Dendritic cell treated with granulocyte-macrophage colony-stimulating factor and Interleukin-4, amounts not matched to agents 40 ng/mL and 50 ng/mL, for 4 days (primary cell): Measurements from ENCODE around the gene C16orf74.
A peak's percentile ranks its signal among the peaks of the same experiment; 100 is the strongest.

Experiments
- H3K27ac Mint-ChIP-seq: one replicate; pipeline ENCODE4 v1.8.0; 2022; ENCODE audit warnings: mild to moderate bottlenecking, mixed read lengths
- H3K27me3 Mint-ChIP-seq: one replicate; pipeline ENCODE4 v1.8.0; 2022; ENCODE audit warnings: mild to moderate bottlenecking, mixed read lengths
- H3K36me3 Mint-ChIP-seq: one replicate; pipeline ENCODE4 v1.8.0; 2022; ENCODE audit warnings: low read depth, mixed read lengths
- H3K4me1 Mint-ChIP-seq: one replicate; pipeline ENCODE4 v1.8.0; 2022; ENCODE audit warnings: low read depth, mixed read lengths
- H3K4me3 Mint-ChIP-seq: one replicate; pipeline ENCODE4 v1.8.0; 2022; ENCODE audit warnings: mild to moderate bottlenecking, moderate library complexity, mixed read lengths
- H3K9me3 Mint-ChIP-seq: one replicate; pipeline ENCODE4 v1.8.0; 2022; ENCODE audit warnings: mixed read lengths
- intact Hi-C: fragments of 100-400 bp; cut with micrococcal nuclease; formaldehyde crosslinking; loops from one replicate; pipeline ENCODE4 v1.15.0; 2022

The C16orf74 gene

GRCh38 chr16:85750827-85751697 is at the start of gene C16orf74:
Gene C16orf74, minus strand, starts transcription at chr16:85751096. Its CDS starts 15,879 bp downstream, at chr16:85735217.
- H3K27ac Mint-ChIP-seq = peak within 1 kb of the TSS; percentile 45
- peaks cover 7% of the 10 kb centered on the region for H3K4me1 Mint-ChIP-seq
- H3K9me3 Mint-ChIP-seq = no peaks in the 10 kb centered on the region
- no peaks in the 10 kb centered on the region for H3K36me3 Mint-ChIP-seq
- intact Hi-C loops = no loop called here
- H3K27me3 Mint-ChIP-seq = peaks cover 46% of the 10 kb centered on the region
- peak within 1 kb of the TSS; percentile 76 for H3K4me3 Mint-ChIP-seq

GRCh38 chr16:85800321-85800669 is 49.4 kb upstream of the C16orf74 start:
- peaks cover 79% of the 10 kb centered on the region for H3K36me3 Mint-ChIP-seq
- intact Hi-C loops = no loop called here

GRCh38 chr16:85799497-85800320 is 48.8 kb upstream of the C16orf74 start, which contains the start of the genes COX4I1 and EMC8:
Gene COX4I1, plus strand, starts transcription at chr16:85799695. Its CDS starts 1,511 bp downstream, at chr16:85801206.
Gene EMC8, minus strand, starts transcription at chr16:85799544. Its CDS starts 249 bp downstream, at chr16:85799295.
- Mint-ChIP-seq H3K9me3 (no peaks in the 10 kb centered on the region), H3K4me3 (peak within 1 kb of the TSS; percentile 93), H3K4me1 (peaks cover 36% of the 10 kb centered on the region), H3K36me3 (peaks cover 79% of the 10 kb centered on the region), H3K27ac (peak within 1 kb of the TSS; percentile 87), H3K27me3 (no peaks in the 10 kb centered on the region)
- intact Hi-C loops = no loop called here

More at GRCh38 chr16:85800321-85800669, 49.4 kb upstream of the C16orf74 start:
- Mint-ChIP-seq H3K27me3 (no peaks in the 10 kb centered on the region), H3K4me3 (peak overlapping the region; percentile 93), H3K4me1 (peaks cover 36% of the 10 kb centered on the region), H3K9me3 (no peaks in the 10 kb centered on the region), H3K27ac (peak overlapping the region; percentile 87)

GRCh38 chr16:85798901-85799496 is 48.1 kb upstream of the C16orf74 start:
- Mint-ChIP-seq H3K27me3 (no peaks in the 10 kb centered on the region), H3K4me3 (peak overlapping the region; percentile 93), H3K9me3 (no peaks in the 10 kb centered on the region), H3K27ac (peak overlapping the region; percentile 87), H3K4me1 (peaks cover 36% of the 10 kb centered on the region), H3K36me3 (peaks cover 79% of the 10 kb centered on the region)
- intact Hi-C loops = no loop called here

GRCh38 chr16:85798283-85798776 is 47.4 kb upstream of the C16orf74 start:
- H3K9me3 Mint-ChIP-seq = no peaks in the 10 kb centered on the region
- H3K4me1 Mint-ChIP-seq = peaks cover 30% of the 10 kb centered on the region
- H3K4me3 Mint-ChIP-seq = peak overlapping the region; percentile 93

GRCh38 chr16:85796599-85796998 is 45.7 kb upstream of the C16orf74 start:
- Mint-ChIP-seq H3K36me3 (peaks cover 77% of the 10 kb centered on the region), H3K27ac (no peak overlapping the region), H3K27me3 (no peaks in the 10 kb centered on the region), H3K4me3 (no peak overlapping the region), H3K4me1 (peaks cover 21% of the 10 kb centered on the region), H3K9me3 (no peaks in the 10 kb centered on the region)
- intact Hi-C loops = no loop called here

More at GRCh38 chr16:85798283-85798776, 47.4 kb upstream of the C16orf74 start:
- peaks cover 77% of the 10 kb centered on the region for H3K36me3 Mint-ChIP-seq
- intact Hi-C loops = no loop called here
- peak overlapping the region; percentile 87 for H3K27ac Mint-ChIP-seq
- H3K27me3 Mint-ChIP-seq = no peaks in the 10 kb centered on the region

DNA sequence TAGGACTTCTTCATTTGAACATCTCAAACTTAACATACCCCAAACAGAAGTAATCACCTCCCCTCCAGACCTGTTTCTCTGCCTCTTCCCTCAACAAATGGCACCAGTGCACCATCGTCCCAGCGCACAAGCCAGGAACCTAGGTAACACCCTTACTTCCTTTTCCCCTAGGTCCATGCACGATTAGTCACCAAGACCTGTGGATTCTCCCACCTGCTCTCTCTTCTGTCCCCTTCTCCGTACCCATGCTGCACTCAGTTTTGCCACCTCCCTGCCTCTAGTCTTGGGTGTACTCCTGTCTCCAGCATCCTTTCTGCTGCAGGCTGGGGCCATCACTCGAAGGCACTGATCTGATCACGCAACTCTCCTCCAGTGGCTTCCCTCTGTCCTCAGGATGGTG is 45.3 kb upstream of the C16orf74 start:
- Mint-ChIP-seq H3K9me3 (no peaks in the 10 kb centered on the region), H3K27ac (no peak overlapping the region), H3K4me3 (no peak overlapping the region), H3K4me1 (peaks cover 16% of the 10 kb centered on the region), H3K27me3 (no peaks in the 10 kb centered on the region), H3K36me3 (peaks cover 77% of the 10 kb centered on the region)
- intact Hi-C loops = no loop called here

DNA sequence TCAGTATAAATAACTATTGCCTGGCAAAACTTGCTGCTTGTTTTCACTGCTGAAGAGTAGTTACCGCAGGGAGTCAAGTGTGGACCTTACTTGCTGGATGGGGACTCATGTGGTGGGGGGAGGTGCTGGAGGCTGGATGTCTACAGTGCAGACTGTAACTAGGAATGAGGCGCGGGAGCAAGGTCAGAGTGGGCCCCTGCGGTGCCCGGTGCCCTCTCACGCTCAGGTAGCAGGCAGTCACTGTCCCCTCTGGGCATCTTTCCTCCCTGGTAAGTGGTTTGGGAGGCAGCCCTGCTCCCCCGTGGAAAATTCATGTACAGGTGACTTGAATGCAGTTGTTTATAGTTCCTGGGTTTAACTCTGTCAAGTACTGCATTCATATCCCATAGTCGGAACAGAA is 43.8 kb upstream of the C16orf74 start:
- intact Hi-C loops = no loop called here
- Mint-ChIP-seq H3K36me3 (peaks cover 71% of the 10 kb centered on the region), H3K27me3 (no peaks in the 10 kb centered on the region), H3K4me3 (no peak overlapping the region), H3K27ac (no peak overlapping the region), H3K4me1 (peaks cover 20% of the 10 kb centered on the region), H3K9me3 (no peaks in the 10 kb centered on the region)

GRCh38 chr16:85793662-85794298 is 42.9 kb upstream of the C16orf74 start:
- Mint-ChIP-seq H3K27me3 (no peaks in the 10 kb centered on the region), H3K4me3 (no peak overlapping the region), H3K36me3 (peaks cover 63% of the 10 kb centered on the region), H3K27ac (no peak overlapping the region), H3K4me1 (peaks cover 28% of the 10 kb centered on the region), H3K9me3 (no peaks in the 10 kb centered on the region)
- intact Hi-C loops = no loop called here

- Mint-ChIP-seq H3K36me3 (peaks cover 74% of the 10 kb centered on the region), H3K4me1 (peaks cover 21% of the 10 kb centered on the region), H3K27me3 (no peaks in the 10 kb centered on the region), H3K27ac (no peak overlapping the region), H3K4me3 (no peak overlapping the region), H3K9me3 (no peaks in the 10 kb centered on the region)
- intact Hi-C loops = no loop called here
Measured at GRCh38 chr16:85789773-85790172, 38.9 kb upstream of the C16orf74 start.

- Mint-ChIP-seq H3K27ac (no peak overlapping the region), H3K9me3 (no peaks in the 10 kb centered on the region), H3K4me3 (no peak overlapping the region), H3K4me1 (peaks cover 21% of the 10 kb centered on the region), H3K36me3 (peaks cover 69% of the 10 kb centered on the region), H3K27me3 (no peaks in the 10 kb centered on the region)
- intact Hi-C loops = no loop called here
Measured at GRCh38 chr16:85788819-85789218, 37.9 kb upstream of the C16orf74 start.

DNA sequence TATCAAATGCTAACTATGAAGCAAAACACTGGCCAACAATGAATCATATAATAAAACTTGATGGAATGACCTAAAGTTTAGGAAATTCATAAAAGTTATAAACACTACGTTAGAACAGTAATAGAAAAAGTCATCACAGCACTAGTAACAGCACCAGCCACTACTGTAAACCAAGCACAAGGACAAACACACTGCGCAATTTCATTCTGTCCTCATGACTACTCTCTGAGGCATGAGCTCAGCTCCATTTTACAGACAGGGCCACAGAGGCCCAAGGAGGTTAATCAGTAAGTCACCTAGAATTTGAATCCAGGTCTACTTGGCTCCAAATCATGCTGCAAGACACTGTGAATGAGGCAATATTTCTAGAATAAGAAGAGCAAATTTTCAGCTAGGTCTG is 35.0 kb upstream of the C16orf74 start:
- H3K9me3 Mint-ChIP-seq = no peaks in the 10 kb centered on the region
- intact Hi-C loops = no loop called here
- peaks cover 21% of the 10 kb centered on the region for H3K4me1 Mint-ChIP-seq
- peaks cover 71% of the 10 kb centered on the region for H3K36me3 Mint-ChIP-seq
- no peak overlapping the region for H3K27ac Mint-ChIP-seq
- H3K27me3 Mint-ChIP-seq = no peaks in the 10 kb centered on the region
- H3K4me3 Mint-ChIP-seq = no peak overlapping the region

DNA sequence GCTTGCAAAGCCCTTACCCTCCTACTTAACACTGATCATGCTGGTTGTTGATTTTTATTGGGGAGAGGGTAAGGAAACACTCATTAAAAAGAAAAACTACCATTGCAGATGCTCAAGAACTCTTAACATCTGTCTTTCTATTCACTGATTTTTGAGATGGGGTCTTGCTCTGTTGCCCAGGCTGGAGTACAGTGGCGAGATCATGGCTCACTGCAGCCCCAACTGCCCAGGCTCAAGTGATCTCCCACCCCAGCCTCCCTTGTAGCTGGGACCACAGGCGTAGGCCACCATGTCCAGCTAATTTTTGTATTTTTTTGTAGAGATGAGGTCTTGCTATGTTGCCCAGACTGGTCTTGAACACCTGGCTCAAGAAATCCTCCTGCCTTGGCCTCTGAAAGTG is 33.9 kb upstream of the C16orf74 start:
- Mint-ChIP-seq H3K4me3 (no peak overlapping the region), H3K36me3 (peaks cover 82% of the 10 kb centered on the region), H3K27me3 (no peaks in the 10 kb centered on the region), H3K27ac (no peak overlapping the region), H3K9me3 (no peaks in the 10 kb centered on the region), H3K4me1 (peaks cover 12% of the 10 kb centered on the region)
- intact Hi-C loops = no loop called here
